ENCODE measurements around the gene LMX1A.

GRCh38 chr1:165169028-165169427 is 187.5 kb downstream of the LMX1A start:
- no peak for TF ChIP-seq CTCF (IDR thresholded peaks at IDR 0.05)
- no peak for TF ChIP-seq POLR2AphosphoS5 (IDR thresholded peaks at IDR 0.05)
- TF ChIP-seq POLR2A (IDR thresholded peaks at IDR 0.05), result no peak

Measured in upper lobe of left lung (tissue), 4 donors.